ENCODE measurements around the gene FGFR2. TPM values are rescaled to one million over a fixed set of nuclear protein-coding genes. Genes with fewer than 3 reads are reported as not detected.

FGFR2 gene
- total RNA-seq, 2 donors from 2014 or later, result 49.7 to 78.5 TPM

DNA sequence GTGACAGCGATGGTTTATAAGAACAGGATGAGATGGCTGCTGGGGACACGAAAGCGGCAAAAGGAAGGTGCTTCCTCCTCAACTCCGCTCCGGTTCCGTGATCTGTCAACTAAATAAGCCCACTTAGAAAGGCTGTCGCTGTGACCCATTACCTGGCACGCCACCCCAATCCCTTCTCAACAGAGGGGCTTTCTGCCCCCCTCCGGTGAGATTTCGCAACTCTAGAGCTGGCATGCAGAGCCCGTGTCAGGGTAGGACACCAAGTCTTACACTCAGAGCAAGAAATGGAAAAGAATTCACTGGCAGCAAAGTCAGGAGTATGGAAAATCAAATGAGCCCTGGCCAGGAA lies 66.4 kb downstream of the FGFR2 start:
- Histone ChIP-seq H3K4me3 (no peak overlapping the region), H3K27me3 (replicated peaks; ENCODE audit: insufficient read depth) (no peaks in the 10 kb centered on the region), H3K4me1 (replicated peaks) (no peaks in the 10 kb centered on the region), H3K9me3 (no peaks in the 10 kb centered on the region), H3K36me3 (no peaks in the 10 kb centered on the region), H3K27ac (no peak overlapping the region)
- WGBS, result 85% methylated on average over 11 of the region's 11 CpGs
- no peak for TF ChIP-seq POLR2A (IDR thresholded peaks at IDR 0.05)
- no peak for TF ChIP-seq CTCF (IDR thresholded peaks at IDR 0.05)
- intact Hi-C loops (cut with DNase I), result no loop called here
- DNase-seq (ENCODE audit: low spot score), result no peak

DNA sequence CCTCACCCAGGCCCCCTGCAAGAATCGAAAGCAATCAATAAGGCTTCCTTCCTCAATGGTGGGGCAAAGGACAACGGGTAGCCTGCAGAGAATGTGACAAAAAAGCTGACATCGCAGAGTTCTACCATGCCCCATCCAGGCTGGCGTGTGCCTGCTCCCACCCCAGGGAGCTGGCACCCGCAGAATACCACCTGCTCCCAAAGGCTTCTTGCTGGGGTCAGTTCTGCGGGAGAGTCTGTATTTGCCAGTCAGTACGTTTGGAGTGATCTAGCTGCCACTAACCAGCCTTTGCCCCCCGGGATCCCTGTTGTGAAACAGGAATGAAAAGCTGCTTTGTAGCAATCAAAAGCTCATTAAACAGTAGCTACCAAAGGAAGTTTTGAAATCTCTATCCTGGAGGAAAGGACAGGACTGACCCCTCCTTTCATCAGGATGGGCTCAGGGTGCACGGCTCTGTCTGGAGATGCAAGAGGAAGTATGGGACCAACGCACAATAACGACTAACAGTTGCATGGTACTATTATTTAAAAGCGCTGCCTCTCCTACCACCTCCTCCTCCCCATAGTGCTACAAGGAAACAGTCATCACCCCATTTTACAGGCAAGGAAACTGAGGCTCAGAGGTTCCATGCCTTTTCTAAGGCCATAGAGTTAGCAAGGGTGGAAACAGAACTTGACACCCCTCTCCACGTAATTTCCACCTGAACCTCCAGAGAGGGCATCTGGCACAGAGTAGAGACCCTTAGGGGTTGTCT lies 67.0 kb downstream of the FGFR2 start:
- H3K9me3 ChIP-seq, result no peaks in the 10 kb centered on the region
- intact Hi-C loops (cut with DNase I), result no loop called here
- H3K4me3 ChIP-seq, result no peak overlapping the region
- WGBS, result 71% methylated on average over 13 of the region's 13 CpGs
- no peak overlapping the region for H3K27ac ChIP-seq
- no peaks in the 10 kb centered on the region for H3K4me1 ChIP-seq (replicated peaks)
- DNase-seq (ENCODE audit: low spot score), result no peak
- H3K27me3 ChIP-seq (replicated peaks; ENCODE audit: insufficient read depth), result no peaks in the 10 kb centered on the region
- H3K36me3 ChIP-seq, result no peaks in the 10 kb centered on the region
- no peak for TF ChIP-seq POLR2A (IDR thresholded peaks at IDR 0.05)

- intact Hi-C loops (cut with DNase I), result no loop called here
- H3K27ac ChIP-seq, result no peak overlapping the region
- no peaks in the 10 kb centered on the region for H3K9me3 ChIP-seq
- no peaks in the 10 kb centered on the region for H3K4me1 ChIP-seq (replicated peaks)
- TF ChIP-seq POLR2AphosphoS5 (IDR thresholded peaks at IDR 0.05) (no peak), CTCF (IDR thresholded peaks at IDR 0.05) (no peak), POLR2A (IDR thresholded peaks at IDR 0.05) (no peak)
- H3K4me3 ChIP-seq, result no peak overlapping the region
- H3K36me3 ChIP-seq, result no peaks in the 10 kb centered on the region
- WGBS, result 75% methylated on average over 7 of the region's 7 CpGs
- no peaks in the 10 kb centered on the region for H3K27me3 ChIP-seq (replicated peaks; ENCODE audit: insufficient read depth)
- DNase-seq (ENCODE audit: low spot score), result no peak
Measured at GRCh38 chr10:121530481-121531075, 67.7 kb downstream of the FGFR2 start.

GRCh38 chr10:121527690-121528089 lies 70.6 kb downstream of the FGFR2 start:
- H3K4me3 ChIP-seq, result no peak overlapping the region
- TF ChIP-seq POLR2A (IDR thresholded peaks at IDR 0.05) (no peak), CTCF (IDR thresholded peaks at IDR 0.05) (no peak), POLR2AphosphoS5 (IDR thresholded peaks at IDR 0.05) (no peak)
- H3K9me3 ChIP-seq, result no peaks in the 10 kb centered on the region
- no peak for DNase-seq (ENCODE audit: low spot score)
- H3K27me3 ChIP-seq (replicated peaks; ENCODE audit: insufficient read depth), result no peaks in the 10 kb centered on the region
- intact Hi-C loops (cut with DNase I), result no loop called here
- WGBS, result 56% methylated on average over 6 of the region's 6 CpGs
- no peaks in the 10 kb centered on the region for H3K36me3 ChIP-seq
- peaks cover 9% of the 10 kb centered on the region for H3K4me1 ChIP-seq (replicated peaks)
- no peak overlapping the region for H3K27ac ChIP-seq

- no peaks in the 10 kb centered on the region for H3K36me3 ChIP-seq
- no peak for DNase-seq (ENCODE audit: low spot score)
- no peaks in the 10 kb centered on the region for H3K9me3 ChIP-seq
- WGBS, result 72% methylated on average over 8 of the region's 8 CpGs
- H3K27ac ChIP-seq, result peak overlapping the region in 1 of 2 donors; percentile 15
- intact Hi-C loops (cut with DNase I), result no loop called here
- H3K4me3 ChIP-seq, result no peak overlapping the region
- no peak for TF ChIP-seq CTCF (IDR thresholded peaks at IDR 0.05)
- no peak for TF ChIP-seq POLR2AphosphoS5 (IDR thresholded peaks at IDR 0.05)
- no peak for TF ChIP-seq POLR2A (IDR thresholded peaks at IDR 0.05)
- H3K4me1 ChIP-seq (replicated peaks), result peaks cover 9% of the 10 kb centered on the region
- H3K27me3 ChIP-seq (replicated peaks; ENCODE audit: insufficient read depth), result no peaks in the 10 kb centered on the region
Measured at GRCh38 chr10:121526801-121527221, 71.4 kb downstream of the FGFR2 start.
